MM.1S (cell line): ENCODE measurements around the gene PLXNA4.

Source experiments
- DNase-seq: peaks from one replicate; pipeline ENCODE4 v3.0.0-alpha.2; 2015
- H2AFZ ChIP-seq: fragments of 300-600 bp; sonication (generic); 2 replicates; pipeline ENCODE4 v1.6.0; 2016; ENCODE audit warnings: antibody characterized with exemption, low read length
- H3F3A ChIP-seq: fragments of 300-600 bp; sonication (generic); 2 replicates; pipeline ENCODE4 v1.6.1; 2016; ENCODE audit warnings: mild to moderate bottlenecking, antibody characterized with exemption, low read length, moderate library complexity, mixed read lengths; ENCODE audit not compliant: insufficient read depth
- H3K27ac ChIP-seq: fragments of 300-600 bp; sonication (generic); 2 replicates; pipeline ENCODE4 v1.5.1; 2016; ENCODE audit warnings: mild to moderate bottlenecking, low read length
- H3K27me3 ChIP-seq: fragments of 300-600 bp; sonication (generic); replicated peaks from 2 replicates; pipeline ENCODE4 v1.6.0; 2016; ENCODE audit warnings: low read length; ENCODE audit not compliant: insufficient read depth
- H3K36me3 ChIP-seq: fragments of 300-600 bp; sonication (generic); replicated peaks from 2 replicates; pipeline ENCODE4 v1.6.1; 2016; ENCODE audit warnings: mild to moderate bottlenecking, low read length, mixed read lengths; ENCODE audit not compliant: insufficient read depth
- H3K4me1 ChIP-seq: fragments of 300-600 bp; sonication (generic); 2 replicates; pipeline ENCODE4 v1.6.1; 2016; ENCODE audit warnings: low read length, mixed read lengths
- H3K4me2 ChIP-seq: fragments of 300-600 bp; sonication (generic); 2 replicates; pipeline ENCODE4 v1.6.0; 2016; ENCODE audit warnings: low read depth, low read length
- H3K4me3 ChIP-seq: fragments of 300-600 bp; sonication (generic); 2 replicates; pipeline ENCODE4 v1.5.1; 2016; ENCODE audit warnings: low read length, mixed read lengths
- H3K79me2 ChIP-seq: fragments of 300-600 bp; sonication (generic); 2 replicates; pipeline ENCODE4 v1.6.1; 2016; ENCODE audit warnings: mixed run types, low read length, mixed read lengths
- H3K9ac ChIP-seq: fragments of 300-600 bp; sonication (generic); 2 replicates; pipeline ENCODE4 v1.6.1; 2016; ENCODE audit warnings: low read length, mixed read lengths
- H3K9me2 ChIP-seq: fragments of 300-600 bp; sonication (generic); replicated peaks from 2 replicates; pipeline ENCODE4 v1.6.1; 2016; ENCODE audit warnings: mild to moderate bottlenecking, low read length, mixed read lengths; ENCODE audit not compliant: insufficient read depth
- H3K9me3 ChIP-seq: fragments of 300-600 bp; sonication (generic); replicated peaks from 2 replicates; pipeline ENCODE4 v1.6.1; 2016; ENCODE audit warnings: mild to moderate bottlenecking, low read length, mixed read lengths; ENCODE audit not compliant: insufficient read depth
- H4K20me1 ChIP-seq: fragments of 300-600 bp; sonication (generic); 2 replicates; pipeline ENCODE4 v1.6.1; 2016; ENCODE audit warnings: mild to moderate bottlenecking, low read length, moderate library complexity, mixed read lengths; ENCODE audit not compliant: insufficient read depth
- CTCF ChIP-seq: fragments of 300-600 bp; sonication (generic); IDR thresholded peaks from 2 replicates; pipeline ENCODE4 v1.5.1; 2016; ENCODE audit warnings: antibody characterized with exemption, low read length, mixed read lengths
- EZH2 ChIP-seq: fragments of 300-600 bp; sonication (generic); optimal IDR thresholded peaks from 2 replicates; pipeline ENCODE3; 2017; ENCODE audit warnings: low read depth, mild to moderate bottlenecking, antibody characterized with exemption, low read length, mixed read lengths
- EZH2phosphoT487 ChIP-seq: fragments of 300-600 bp; sonication (generic); IDR thresholded peaks from 2 replicates; pipeline ENCODE4 v1.6.1; 2018; ENCODE audit warnings: antibody characterized with exemption, low read length

PLXNA4 gene

GRCh38 chr7:132500727-132501440 lies 75.4 kb downstream of the PLXNA4 start:
- DNase-seq: no peak

GRCh38 chr7:132499487-132499886 lies 76.8 kb downstream of the PLXNA4 start:
- DNase-seq: no peak
- H3K9me2 ChIP-seq: no peaks in the 10 kb centered on the region
- no peak overlapping the region for H3K4me3 ChIP-seq
- no peaks in the 10 kb centered on the region for H3K79me2 ChIP-seq
- H3K9me3 ChIP-seq: no peaks in the 10 kb centered on the region
- no peak overlapping the region for H2AFZ ChIP-seq
- no peaks in the 10 kb centered on the region for H3F3A ChIP-seq
- H3K4me1 ChIP-seq: no peaks in the 10 kb centered on the region
- no peaks in the 10 kb centered on the region for H3K36me3 ChIP-seq
- no peaks in the 10 kb centered on the region for H3K27me3 ChIP-seq
- H3K4me2 ChIP-seq: no peak overlapping the region
- no peak overlapping the region for H3K27ac ChIP-seq
- no peaks in the 10 kb centered on the region for H4K20me1 ChIP-seq
- TF ChIP-seq EZH2: no peak
- TF ChIP-seq EZH2phosphoT487: no peak
- no peak for TF ChIP-seq CTCF
- no peak overlapping the region for H3K9ac ChIP-seq

More at GRCh38 chr7:132500727-132501440, 75.4 kb downstream of the PLXNA4 start:
- H3K79me2 ChIP-seq: no peaks in the 10 kb centered on the region
- no peaks in the 10 kb centered on the region for H3K9me3 ChIP-seq
- no peaks in the 10 kb centered on the region for H3K27me3 ChIP-seq
- no peak overlapping the region for H3K9ac ChIP-seq
- no peaks in the 10 kb centered on the region for H3F3A ChIP-seq
- H2AFZ ChIP-seq: no peak overlapping the region
- H3K9me2 ChIP-seq: no peaks in the 10 kb centered on the region
- no peak overlapping the region for H3K4me3 ChIP-seq
- H4K20me1 ChIP-seq: no peaks in the 10 kb centered on the region
- no peak overlapping the region for H3K4me2 ChIP-seq
- no peak overlapping the region for H3K27ac ChIP-seq
- no peaks in the 10 kb centered on the region for H3K4me1 ChIP-seq
- no peaks in the 10 kb centered on the region for H3K36me3 ChIP-seq
- no peak for TF ChIP-seq EZH2phosphoT487
- no peak for TF ChIP-seq EZH2
- TF ChIP-seq CTCF: no peak

- no peak for DNase-seq
- H3K36me3 ChIP-seq: no peaks in the 10 kb centered on the region
- no peaks in the 10 kb centered on the region for H3F3A ChIP-seq
- TF ChIP-seq CTCF (no peak), EZH2phosphoT487 (no peak), EZH2 (no peak)
- H3K79me2 ChIP-seq: no peaks in the 10 kb centered on the region
- no peaks in the 10 kb centered on the region for H3K27me3 ChIP-seq
- H3K4me2 ChIP-seq: no peak overlapping the region
- no peaks in the 10 kb centered on the region for H3K9me2 ChIP-seq
- H2AFZ ChIP-seq: no peak overlapping the region
- H3K4me1 ChIP-seq: no peaks in the 10 kb centered on the region
- H4K20me1 ChIP-seq: no peaks in the 10 kb centered on the region
- no peak overlapping the region for H3K27ac ChIP-seq
- H3K9me3 ChIP-seq: no peaks in the 10 kb centered on the region
- no peak overlapping the region for H3K4me3 ChIP-seq
- no peak overlapping the region for H3K9ac ChIP-seq
Observed at GRCh38 chr7:132499065-132499464, 77.2 kb downstream of the PLXNA4 start.
